HG02884 (cell line): Measurements from ENCODE around the gene CENPM.
"Not testable (repeated sequence)": the region's sequence is repeated elsewhere in the genome, so short reads cannot be mapped to it uniquely, and the experiment has no call there.

Experiments
- ATAC-seq: cut with Tn5 transposase; IDR thresholded peaks from one replicate; pipeline ENCODE4 v1.9.1; 2021; ENCODE audit warnings: mild to moderate bottlenecking, moderate library complexity; ENCODE audit not compliant: unreplicated experiment

Gene CENPM

DNA sequence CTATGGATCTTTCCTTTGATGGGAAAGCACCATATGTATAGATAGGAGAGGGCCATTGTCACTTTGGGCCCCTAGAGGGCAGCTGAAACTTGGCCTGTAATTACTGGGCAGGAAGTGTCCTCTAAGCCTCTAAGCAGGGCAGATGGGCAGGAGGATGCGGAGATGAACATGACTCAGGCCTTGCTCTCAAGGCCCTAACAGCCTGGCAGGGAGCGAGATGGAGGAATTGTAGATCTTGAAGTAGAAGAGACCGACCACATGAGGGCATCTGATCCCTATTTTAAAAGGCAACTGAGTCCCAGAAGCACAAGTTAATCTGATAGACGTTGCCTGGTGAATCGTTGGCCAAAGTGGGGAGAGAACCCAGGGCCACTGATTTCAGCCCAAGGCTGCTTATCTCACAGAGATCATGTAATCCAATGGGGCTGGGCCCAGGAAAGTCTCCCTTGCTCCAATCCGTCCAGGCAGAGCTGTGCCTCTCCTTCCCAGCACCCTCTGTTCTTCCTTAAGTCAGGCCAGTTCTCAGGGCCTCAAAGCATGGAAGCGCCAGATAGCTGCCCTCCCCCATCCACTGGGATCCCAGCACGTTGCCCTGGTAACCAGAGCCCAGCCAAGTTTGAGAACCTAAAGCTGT, 19.8 kb upstream of the CENPM start:
- ATAC-seq = no peak

DNA sequence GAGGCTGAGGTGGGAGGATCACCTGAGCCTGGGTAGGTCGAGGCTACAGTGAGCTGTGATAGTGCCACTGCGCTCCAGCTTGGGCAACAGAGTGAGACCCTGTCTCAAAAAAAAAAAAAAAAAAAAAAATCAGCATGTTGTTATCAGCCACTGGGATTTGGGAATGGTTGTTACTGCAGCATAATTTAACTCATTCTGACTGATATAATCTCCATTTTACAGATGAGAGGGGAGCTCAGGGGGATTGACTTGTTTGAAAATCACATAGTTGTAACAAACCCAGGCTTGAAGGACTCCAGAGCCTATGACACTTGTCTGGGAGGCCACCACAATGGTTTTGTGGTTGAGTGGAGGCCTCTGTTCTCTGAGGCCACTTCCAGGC, 19.3 kb upstream of the CENPM start:
- ATAC-seq = no peak

DNA sequence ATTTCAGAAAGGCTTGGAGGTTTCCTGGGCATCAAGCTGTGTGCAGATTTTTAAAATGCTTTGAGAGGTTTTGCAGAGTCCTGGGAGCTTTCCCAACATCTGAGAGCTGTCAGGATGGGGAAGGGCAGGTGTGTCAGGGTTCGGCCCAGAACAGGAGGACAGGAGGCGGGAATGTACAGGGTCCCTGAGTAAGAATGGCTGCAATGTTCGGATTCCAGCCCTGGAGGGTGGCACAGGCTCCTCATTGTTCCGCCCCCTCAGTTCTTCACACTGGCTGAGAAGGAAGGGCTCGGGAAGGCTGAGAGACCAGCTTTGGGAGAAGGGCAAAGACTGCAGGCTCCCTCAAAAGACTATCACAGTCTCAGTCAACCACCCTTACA, 17.1 kb upstream of the CENPM start:
- ATAC-seq = no peak

DNA sequence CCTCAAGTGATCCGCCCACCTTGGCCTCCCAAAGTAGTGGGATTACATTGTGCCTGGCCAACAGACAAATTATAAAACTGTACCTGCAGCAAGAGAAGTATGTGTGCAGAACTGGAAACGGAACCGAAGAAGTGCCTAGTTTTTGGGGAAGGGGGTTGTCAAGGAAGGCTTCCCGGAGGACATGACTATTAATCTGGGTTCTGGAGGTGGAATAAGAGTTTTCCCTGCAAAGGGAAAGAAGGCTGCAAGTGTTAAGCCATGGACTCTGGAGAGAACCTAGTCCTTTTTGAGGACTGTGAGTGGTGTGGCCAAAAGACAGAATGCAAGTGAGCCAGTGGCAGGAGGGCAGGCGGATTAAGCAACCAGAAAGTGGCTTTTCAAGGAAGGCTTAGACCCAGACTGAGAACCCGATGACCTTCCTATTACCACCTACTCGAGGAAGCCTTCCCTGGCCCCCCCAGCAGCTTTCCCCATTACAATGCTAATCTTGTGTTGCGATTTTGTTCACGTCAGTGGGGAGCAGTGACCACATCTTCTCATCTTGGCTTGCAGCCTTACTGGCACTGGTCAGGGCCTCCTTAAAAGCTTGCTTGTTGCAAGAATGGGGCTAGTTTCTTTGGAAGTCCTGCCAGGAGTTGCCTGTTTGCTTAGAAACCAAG, 16.6 kb upstream of the CENPM start:
- no peak for ATAC-seq

DNA sequence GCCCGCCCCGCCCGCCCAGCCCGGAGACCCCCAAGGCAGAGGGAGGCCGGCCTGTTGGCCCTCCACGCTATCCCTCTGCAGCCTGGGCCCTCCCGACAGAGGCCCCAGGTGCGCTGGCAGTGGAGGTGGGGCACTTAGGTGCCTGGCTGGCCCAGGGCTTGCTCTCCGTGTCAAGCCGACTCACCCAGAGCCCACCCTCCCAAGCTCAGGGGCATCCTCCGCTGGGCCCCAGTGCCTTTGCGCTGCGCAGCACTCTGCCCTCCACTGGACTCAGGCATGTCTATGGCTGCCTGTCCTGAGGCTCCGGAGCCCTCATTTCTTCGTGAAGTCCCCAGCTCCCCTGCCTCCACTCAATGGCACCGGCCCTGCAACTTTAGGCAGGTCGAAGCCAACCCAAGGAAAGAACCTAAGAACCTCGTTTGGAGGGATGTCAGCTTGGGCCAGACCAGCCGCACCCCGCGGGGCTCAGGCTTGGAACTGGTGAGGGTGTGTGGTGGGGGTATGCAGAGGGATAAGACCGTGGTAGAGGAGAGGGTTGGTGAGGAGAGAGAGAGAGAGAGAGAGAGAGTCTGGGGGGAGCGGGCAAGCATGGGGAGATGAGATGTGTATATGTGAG, 11.1 kb upstream of the CENPM start:
- ATAC-seq = no peak

DNA sequence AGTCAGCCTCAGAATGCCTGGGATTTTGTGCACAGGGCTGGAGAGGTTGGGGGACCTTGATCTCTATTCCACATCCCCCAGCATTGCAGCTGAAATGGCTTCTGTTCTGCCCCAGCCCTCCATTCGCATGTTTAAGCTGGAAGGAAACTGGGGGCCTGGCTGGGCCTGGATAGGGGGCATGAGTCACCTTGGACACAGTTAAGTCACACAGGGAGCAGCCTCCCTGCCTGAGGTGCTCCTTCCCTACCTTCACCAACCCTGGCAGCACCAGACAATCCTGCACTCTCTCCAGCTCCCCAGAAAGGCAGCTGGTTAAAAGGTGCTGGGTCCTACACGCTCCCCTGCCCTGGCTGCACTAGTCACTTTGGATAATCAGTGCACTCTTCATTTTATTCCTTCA, 5.8 kb upstream of the CENPM start:
- no peak for ATAC-seq

DNA sequence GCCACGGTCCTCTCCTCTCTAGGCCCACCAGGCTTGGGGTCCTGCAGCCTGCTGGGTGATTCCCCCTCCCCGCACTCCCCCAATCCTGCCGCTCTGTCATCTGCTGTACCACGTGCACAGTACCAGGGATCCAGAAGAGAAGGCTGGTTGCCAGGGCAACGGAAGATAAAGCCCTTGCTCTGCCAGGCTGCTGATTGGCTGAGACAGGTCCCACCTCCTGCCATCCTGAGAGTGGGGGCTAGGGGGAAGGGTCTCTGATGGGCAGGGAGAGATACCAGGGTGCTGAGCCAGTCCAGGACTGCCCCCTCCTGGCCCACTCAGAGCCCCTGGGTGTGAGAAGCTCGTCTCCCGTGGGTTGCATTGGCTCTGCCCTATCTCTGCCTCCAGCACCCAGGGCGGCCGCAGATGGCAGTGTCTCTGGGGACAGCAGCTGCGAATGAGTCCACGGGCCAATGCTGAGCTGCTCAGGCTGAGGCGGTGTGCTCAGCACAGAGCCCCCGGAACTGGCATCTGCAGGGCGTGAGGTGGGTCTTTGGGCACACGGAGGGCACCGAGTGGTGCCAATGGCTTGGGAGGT, 5.0 kb upstream of the CENPM start, which contains the start of gene SMIM45:
TSS of gene SMIM45 (plus strand) at position 253 of the 577 bp plus-strand sequence.
- ATAC-seq = no peak

DNA sequence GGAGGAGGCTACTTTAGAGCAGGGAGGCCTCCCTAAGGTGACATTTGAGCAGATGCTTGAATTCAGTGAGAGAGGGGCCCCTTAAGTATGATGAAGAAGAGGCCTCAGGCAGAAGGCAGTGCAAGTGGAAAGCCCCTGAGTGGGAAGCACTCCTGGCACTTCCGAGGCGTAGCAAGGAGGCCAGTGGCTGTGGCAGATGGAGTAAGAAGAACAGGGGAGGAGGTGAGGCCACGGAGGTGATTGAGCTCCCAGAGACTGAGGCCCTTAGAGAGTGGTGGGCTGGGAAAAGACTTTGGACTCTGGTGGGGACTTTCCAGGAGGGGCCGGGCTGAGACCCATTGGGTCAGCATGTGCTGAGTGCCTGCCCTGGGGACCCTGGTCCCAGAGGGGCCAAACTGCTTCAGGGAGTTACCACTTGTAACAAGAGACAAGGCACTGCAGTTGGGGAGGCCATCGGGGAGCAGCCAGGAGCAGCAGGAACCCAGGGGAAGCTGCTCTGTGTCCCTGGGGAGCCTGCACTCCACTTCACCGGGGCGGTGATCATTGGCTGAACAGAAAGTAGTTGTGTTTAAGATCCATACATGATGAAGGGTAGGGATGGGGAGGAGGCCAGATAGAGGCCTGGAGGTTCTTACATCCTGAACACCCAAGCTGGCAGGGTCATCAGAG, 2.5 kb upstream of the CENPM start:
- ATAC-seq = no peak

DNA sequence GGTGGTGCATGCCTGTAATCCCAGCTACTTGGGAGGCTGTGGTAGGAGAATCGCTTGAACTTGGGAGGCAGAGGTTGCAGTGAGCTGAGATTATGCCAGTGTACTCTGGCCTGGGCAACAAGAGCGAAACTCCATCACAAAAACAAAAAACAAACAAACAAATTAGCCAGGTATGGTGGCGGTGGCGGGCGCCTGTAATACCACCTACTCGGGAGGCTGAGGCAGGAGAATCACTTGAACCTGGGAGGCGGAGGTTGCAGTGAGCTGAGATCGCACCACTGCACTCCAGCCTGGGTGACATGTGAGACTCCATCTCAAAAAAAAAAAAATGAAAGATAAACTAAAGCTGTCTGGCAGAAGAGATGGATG, 2.0 kb upstream of the CENPM start:
- ATAC-seq = not testable (repeated sequence)

DNA sequence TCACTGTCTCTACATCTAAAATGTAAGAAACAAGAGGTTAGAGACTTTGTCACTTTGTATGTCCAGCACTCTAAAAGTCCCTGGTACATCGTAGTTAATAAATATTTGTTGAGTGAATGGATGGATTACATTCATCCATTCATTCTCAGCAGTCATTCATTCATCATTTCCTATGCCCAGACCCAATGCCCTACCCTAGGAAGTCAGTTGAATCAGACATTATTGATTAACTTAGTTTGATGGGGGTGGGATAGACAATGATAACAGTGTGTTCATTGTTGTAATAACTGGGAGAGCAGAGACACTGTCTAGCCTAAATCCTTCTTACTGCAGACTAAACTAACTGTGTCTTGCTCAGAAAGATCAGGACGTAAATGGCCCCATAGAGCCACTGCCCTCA, 1.2 kb upstream of the CENPM start:
- no peak for ATAC-seq

DNA sequence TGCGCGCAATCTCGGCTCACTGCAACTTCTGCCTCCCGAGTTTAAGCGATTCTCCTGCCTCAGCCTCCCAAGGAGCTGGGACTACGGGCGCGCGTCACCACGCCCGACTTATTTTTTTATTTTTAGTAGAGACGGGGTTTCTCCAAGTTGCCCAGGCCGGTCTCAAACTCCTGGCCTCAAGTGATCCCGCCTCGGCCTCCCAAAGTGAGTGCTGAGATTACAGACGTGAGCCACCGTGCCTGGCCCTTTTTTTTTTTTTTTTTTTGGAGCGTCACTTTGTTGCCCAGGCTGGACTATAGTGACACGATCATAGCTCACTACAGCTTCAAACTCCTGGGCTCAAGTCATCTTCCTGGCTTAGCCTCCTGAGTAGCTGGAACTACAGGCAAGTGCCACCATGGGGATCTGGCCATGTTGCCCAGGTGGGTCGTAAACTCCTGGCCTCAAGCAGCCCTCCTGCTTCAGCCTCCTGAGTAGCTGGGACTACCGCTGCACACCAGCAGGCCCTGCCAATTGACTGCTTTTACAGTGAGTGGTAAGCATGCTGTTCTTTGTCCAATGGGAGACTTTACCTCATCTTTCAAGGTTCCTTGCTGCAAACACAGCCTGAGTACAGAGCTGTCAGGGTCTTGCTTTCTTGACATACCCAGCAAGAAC, 600 bp upstream of the CENPM start:
- ATAC-seq = no peak

DNA sequence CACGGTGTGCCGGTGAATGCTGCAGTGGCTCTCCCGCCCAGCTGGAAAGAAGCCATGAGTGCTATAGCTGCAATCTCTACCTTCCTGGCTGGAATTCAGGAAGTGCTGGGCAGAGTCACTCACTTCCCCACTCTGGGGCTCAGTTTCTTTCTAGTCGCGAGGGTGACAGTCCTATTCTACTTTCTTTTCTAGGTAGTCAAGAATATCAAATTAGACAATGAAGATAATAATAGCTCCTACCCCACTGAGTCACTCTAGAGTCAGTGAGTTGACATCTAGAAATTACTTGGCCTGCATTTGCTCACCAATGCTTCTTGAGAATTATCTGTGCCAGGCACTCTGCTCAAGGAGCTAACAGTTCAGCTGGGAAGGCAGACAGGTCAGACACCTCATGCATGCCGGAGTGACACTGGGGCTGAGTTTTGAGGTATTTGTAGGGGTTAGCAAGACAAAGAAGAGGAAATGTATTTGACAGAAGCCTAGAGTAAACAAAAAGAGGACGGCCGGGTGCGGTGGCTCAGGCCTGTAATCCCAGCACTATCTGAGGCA, 3.2 kb downstream of the CENPM start:
- no peak for ATAC-seq

DNA sequence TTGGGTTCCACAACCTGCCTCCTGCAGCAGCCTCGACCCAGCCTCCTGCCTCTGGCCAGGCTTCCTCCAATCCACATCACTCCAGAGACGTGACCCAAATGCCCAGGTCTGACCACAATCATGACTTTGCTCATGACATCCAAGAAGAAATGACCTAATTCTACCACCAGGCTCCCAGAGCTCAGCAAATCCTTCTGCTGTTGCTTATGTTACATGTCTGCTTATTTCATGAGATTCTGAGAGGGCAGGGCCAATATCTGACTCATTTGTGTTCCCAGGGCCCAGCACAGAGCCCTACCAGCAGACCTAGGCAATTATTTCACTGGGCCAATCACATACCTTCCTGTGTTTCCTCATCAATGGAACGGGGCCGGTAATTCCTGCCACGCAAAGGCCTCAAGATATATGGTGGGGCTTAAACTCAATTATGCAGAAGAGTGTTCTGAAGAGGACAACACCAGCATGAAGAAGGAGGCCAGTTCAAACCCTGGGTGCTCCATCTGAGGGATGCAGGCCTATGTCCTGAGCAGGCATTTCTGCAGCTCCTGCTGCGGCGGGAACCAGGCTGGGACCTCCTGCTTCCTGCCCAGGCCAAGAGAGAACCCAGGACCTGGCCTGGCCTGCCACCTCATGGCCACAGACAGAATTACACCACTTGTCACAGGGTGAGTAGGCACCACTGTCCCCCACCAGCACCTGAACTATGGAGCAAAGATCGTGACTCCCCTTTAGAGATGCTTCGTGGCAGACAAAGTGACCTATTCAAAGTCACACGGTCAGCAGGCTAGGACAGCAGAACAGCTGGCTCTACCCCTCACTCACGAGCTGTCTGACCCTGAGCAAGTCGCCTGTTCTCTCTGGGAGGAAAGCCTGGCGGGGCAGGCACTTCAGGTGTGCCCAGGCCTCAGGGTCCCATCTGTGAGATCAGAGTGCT, 5.9 kb downstream of the CENPM start:
- ATAC-seq = no peak

DNA sequence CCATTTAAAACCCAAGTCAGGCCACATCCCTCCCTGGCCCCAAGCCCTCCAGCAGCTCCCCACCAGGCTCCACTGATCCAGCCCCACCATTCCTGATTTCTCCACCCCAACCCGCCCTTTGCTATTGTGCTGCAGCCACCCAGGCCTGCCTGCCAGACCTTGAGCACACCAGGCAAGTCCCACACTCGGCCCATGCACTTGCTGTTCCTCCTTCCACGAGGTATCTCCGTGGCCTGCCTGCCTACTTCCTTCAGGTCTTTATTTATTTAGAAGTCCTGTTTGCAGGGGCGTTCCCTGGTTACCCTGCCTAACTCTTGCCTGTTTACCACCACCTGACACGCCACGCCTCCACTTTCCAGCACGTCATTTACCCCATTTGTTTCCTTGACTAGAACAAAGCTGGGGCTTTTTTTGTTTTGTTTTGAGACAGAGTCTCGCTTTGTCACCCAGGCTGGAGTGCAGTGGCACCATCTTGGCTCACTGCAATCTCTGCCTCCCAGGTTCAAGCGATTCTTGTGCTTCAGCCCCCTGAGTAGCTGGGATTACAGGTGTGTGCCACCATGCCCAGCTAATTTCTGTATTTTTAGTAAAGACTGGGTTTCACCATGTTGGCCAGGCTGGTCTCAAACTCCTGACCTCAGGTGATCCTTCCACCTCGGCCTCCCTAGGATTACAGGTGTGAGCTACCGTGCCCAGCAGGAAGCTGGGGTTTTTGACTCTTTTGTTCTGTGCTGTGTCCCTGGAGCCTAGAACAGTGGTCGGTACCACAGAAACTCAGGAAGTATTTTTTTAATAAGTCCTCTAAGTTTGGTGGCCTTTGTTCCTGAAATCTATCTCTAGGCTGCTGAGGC, 6.7 kb downstream of the CENPM start:
- ATAC-seq = peak; percentile 54

DNA sequence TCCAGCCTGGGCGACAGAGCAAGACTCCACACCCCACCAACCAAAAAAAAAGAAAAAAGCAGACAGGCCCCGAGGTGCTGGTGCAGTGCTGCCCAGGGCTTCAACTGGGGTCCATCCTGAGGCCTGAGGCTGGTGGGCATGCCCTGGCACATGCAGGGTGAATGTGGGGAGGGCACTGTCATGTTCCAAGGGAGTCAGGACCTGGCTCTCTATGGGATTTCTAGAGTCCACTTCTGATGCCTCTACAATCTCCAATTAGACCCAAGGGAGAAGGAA, 10.1 kb downstream of the CENPM start:
- no peak for ATAC-seq

DNA sequence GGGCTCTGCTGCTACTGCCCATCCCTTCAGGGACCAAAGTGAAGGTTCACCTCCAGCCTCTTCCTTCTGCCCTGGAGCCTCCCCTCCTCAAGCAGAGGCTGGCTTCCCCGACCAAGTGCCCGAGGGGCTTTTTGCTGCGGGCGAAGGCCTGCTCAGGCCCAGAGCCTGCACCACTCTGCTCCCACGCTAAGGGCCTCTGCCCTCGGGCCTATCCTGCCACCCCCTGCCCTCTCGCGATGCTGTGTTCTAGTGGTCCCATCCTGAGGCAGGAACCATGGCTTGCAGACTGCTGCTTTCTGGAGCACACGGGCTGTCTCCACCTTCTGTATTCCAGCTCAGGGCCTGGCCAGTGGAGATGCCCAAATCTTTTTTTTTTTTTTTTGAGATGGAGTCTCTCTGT, 11.4 kb downstream of the CENPM start:
- no peak for ATAC-seq

DNA sequence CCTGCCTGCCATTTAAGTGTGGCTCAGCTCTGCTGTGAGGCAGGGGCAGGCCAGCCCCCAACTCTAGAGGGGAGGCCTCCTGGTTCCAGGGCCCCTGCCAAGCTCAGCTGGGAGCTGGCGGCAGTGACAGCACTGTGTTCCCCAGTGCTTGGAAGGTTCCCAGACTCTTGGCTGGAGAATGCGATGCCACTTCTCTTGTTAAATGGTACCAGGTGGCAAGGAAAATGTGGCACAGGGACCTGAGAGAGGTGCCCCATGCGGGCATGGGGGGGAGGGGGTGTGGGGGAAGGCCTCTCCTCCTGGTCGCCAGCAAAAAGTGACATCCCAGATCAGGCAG, 12.0 kb downstream of the CENPM start:
- no peak for ATAC-seq

DNA sequence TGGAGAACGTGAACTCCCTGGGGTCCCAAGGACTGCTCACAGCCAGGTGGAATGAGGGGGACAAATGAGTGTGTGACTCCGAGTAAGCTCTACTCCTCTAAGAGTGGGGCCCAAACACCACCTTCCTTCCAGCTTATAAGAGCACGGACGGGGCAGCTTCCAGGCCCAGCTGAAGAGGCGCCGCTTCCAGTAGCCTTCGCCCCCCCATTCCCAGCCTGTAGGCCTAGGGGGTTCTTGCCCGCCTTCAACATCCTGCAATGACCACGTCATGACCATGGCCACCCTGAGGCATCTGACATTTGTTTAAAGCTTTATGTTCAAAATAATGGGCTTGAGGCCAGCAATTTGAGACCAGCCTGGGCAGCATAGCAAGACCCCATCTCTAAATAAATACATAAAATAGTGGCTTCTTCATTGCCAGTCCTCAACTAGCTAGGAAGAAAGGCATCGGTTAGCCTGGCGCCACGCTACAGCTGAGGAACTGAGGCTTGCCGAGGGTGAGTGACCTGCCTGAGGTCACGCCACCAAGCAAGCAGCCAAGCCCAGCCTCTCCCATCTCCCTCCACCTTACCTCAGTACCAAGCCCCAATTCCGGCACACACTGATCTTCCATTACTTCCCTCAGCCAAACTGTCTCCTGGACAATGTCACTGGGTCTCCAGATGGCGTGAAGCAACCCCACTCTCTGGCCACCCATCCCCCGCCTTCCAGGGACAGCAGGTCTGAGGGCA, 12.5 kb downstream of the CENPM start:
- no peak for ATAC-seq
